Activated CD4-positive, CD25-positive, alpha-beta regulatory T cell treated with anti-CD3 and anti-CD28 coated beads, Interleukin-2, amount 50 U/mL, for 72 hours (primary cell): Measurements from ENCODE around the gene FAM118A.
"Not testable (repeated sequence)": the region's sequence is repeated elsewhere in the genome, so short reads cannot be mapped to it uniquely, and the experiment has no call there.

Source experiments
- DNase-seq: peaks from one replicate; pipeline ENCODE4 v3.0.0; 2021

Gene FAM118A

GRCh38 chr22:45310977-45311531 lies 1.3 kb downstream of the FAM118A start:
- no peak for DNase-seq

- DNase-seq, result no peak
These were observed 2.7 kb downstream of the FAM118A start for GRCh38 chr22:45312415-45312814.

DNA sequence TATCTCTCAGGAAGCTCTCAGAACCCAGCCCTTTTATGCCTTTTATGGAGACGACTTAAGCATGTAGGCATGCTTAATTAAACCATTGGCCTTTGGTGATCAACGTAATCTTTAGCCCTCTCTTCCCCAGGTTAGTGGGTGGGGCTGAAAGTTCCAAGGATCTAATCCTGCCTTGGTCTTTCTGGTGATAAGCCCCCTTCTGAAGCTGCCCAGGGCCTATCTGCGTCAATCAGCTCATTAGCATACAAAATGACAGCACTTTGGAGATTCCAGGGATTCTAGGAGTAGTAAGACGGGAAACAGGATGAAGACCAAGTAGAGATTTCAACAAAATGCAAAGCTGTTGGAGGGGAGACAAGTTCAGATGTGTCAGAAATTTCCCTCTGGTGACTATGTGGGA lies 3.1 kb downstream of the FAM118A start:
- no peak for DNase-seq

DNA sequence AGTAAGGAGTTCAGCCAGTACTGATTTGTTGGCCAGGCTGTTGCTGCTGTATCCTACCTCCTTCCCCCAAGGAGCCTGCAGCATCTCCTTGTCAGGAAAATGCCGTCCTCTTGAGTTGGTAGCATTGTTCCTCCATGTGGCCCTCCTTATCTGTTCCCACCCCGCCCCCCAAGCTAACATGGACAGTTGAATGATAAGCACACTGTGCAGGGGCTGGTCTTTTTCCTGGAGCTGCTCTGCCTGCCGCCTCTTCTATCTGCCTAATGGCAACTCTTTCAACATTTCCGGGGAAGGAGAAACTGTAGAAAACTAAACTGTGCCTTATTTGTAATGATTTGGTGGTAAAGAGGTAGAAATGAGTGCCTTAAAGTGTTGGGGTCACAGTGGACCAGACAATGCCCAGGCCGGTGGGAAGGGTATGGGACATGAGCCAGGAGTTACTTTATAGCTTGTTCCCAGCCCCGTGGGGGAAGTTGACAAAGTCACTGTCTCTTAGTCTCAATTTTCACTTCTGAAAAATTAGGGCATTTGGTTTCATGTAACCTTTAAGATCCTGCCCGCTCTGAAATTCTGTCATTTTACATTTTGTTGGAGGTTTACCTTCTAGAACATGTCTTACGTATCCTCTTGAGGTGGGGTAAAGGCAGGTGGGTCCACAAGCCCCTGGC lies 4.5 kb downstream of the FAM118A start:
- no peak for DNase-seq

GRCh38 chr22:45314786-45315185 lies 5.1 kb downstream of the FAM118A start:
- no peak for DNase-seq

GRCh38 chr22:45316796-45317526 lies 7.2 kb downstream of the FAM118A start:
- DNase-seq, result no peak

DNA sequence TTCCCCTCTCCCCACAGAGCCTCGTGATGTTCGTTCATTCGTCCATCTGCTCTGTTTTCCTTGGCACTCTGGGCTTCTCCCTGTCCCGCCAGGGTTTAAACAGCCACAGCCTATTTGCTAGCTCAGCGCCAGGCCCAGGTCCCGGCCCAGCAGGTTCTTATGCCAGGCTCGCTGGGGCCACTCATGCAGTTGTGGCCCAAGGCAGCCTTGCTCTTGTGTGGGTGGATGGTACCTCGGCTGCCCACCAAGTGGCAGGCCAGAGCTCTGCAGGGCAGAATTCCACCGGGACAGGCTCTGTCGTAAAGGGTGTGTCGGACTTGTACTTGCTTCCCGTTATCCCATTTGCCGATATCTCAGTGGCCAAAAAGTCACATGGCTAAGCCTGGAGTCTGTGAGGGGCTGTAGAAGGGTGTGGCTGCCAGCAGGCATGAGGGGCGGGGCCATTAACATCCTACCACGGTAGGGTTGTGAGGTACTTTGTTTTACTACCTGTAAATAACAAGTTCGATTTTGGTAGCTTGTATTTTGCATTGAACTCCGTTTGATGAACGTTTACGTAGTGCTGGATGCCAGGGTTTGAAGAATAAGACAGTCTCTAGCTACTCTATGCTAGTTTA lies 7.9 kb downstream of the FAM118A start:
- DNase-seq, result no peak

DNA sequence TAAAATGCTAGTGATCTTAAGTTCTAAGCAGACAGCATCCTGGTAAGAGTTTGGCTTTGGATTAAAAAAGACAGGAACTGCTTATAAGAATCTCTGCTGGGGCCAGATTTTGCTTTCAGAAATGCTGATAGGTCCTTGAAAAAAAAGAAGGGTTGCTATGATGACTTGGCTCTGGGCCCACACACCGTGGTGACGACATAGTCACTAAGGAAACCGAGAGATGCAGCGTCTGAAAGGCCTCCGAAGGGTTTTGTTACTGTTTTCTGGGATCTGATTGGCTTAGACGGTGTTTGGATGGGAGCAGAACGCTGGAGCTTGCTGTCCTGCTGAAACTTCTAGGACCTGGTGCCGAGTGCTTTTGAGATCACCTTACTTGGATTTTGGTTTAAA lies 8.4 kb downstream of the FAM118A start:
- peak; percentile 71 for DNase-seq

- DNase-seq, result peak; percentile 41
These were observed 9.0 kb downstream of the FAM118A start for GRCh38 chr22:45318558-45319323.

DNA sequence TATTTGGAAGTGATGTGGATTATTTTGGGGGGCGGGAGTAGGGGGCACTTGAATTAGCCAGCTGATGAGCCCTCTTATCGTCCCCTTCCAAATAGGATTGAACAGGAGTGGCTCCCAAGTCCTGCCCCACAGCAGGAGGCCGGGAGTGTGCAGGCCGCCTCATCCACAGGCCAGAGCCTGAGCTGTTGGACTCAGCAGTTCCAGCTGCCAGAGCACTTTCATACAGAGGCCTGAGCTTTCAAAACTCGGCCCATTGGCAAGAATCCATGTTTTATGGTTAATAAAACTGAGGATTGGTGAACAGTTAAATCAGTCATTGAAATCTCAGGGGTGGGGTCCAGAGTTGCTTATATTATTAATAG lies 9.6 kb downstream of the FAM118A start:
- no peak for DNase-seq

- no peak for DNase-seq
These were observed 10.7 kb downstream of the FAM118A start for GRCh38 chr22:45320357-45320976.

GRCh38 chr22:45321827-45322226 lies 12.1 kb downstream of the FAM118A start:
- DNase-seq, result no peak

- DNase-seq, result no peak
These were observed 13.3 kb downstream of the FAM118A start for GRCh38 chr22:45322873-45323525.

GRCh38 chr22:45323695-45324094 lies 14.0 kb downstream of the FAM118A start:
- DNase-seq, result no peak

DNA sequence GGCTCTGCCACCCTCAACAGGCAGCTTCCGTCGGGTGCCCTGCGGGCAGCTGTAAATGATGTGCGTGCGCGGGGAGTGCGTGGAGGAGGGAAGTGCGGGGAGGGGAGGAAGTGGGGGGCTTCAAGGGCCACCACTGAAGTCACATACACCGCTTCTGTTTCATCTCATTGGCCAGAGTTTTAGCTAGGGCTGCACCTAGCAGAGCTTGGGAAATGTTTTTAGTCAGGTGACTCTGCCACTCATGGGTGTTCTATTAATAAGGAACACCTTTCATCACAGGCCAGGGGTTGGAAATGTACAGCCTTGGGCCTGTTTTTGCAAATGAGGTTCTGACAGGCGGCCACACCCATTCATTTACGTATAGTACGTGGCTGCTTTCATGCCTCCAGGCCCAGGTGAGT lies 14.6 kb downstream of the FAM118A start:
- no peak for DNase-seq

DNA sequence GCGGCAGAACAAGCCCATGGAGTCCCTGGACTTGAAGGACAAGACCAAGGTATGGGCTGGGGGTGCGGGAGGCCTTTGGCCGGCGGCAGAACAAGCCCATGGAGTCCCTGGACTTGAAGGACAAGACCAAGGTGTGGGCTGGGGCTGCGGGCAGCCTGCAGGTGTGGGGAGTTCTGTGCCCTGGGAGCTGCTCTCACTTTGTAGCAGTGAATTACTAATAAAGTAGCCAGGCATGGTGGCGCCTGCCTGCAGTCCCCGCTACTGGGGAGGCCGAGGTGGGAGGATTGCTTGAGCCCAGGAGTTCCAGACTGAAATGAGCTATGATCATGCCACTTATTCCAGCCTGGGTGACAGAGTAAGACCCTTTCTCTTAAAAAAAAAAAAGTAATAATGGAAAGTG lies 18.5 kb downstream of the FAM118A start:
- DNase-seq, result not testable (repeated sequence)

DNA sequence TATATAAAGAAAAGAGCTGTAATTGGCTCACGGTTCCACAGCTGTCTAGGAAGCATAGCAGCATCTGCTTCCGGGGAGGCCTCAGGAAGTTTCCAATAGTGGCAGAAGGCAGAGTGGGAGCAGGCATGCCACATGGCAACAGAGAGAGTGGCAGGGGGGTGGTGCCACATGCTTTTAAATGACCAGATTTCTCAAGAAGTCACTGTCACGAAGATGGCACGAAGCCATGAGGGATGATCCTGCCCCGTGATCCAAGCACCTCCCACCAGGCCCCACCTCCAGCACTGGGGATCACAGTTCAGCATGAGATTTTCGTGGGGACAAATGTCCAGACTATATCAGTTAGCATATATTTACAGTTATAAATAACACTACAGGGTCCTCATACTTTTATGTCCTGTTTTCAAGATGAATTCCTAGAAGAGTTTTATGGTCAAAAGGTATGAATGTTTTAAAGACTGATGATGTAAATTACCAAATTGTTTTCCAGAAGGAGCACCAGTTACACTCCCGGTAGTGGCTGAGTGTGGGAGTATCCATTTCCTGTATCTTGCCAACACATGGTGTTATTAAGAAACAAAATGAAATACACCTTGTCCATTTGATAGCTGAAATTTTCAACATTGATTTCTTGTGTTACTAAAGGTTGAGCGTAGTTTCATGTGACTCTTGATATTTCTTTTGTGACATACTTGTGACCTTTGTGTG lies 19.2 kb downstream of the FAM118A start:
- DNase-seq, result no peak

DNA sequence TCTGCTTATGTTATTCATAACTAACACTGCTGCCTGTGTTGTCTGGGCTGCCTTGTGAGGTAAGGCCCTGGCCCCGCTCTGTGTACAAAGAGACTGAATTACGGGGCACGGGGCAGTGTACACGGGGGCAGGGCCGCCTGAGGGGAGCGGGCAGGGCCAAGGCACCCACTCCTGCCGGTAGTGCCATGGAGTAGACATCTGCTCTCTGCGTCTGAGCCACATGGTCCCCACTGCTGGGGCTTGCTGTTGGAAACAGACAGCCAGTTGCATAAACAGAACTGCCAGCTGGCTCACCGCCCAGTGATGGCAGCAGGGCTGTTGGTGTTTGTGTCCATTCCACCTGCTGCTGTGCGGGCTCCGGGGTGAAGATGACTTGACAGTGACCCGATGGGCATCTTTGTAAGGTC lies 19.8 kb downstream of the FAM118A start:
- DNase-seq, result no peak

DNA sequence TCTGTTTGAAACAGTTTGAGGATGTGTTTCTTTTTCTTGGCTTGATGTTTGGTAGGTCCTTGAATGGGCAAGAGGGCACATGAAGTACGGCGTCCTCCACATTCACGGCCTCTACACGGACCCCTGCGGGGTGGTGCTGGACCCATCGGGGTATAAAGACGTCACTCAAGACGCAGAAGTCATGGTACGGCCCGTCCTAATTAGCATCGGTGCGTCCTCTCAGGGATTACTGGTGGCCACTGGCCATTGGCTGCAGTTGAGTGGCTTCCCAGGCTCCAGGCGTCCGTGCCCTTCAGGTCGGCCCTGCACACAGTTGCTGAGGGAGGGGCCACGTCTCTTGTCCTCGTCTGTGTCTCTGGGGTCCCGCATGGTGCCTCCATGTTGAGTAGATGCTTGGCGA lies 20.8 kb downstream of the FAM118A start:
- no peak for DNase-seq

GRCh38 chr22:45331486-45331885 lies 21.8 kb downstream of the FAM118A start:
- no peak for DNase-seq

DNA sequence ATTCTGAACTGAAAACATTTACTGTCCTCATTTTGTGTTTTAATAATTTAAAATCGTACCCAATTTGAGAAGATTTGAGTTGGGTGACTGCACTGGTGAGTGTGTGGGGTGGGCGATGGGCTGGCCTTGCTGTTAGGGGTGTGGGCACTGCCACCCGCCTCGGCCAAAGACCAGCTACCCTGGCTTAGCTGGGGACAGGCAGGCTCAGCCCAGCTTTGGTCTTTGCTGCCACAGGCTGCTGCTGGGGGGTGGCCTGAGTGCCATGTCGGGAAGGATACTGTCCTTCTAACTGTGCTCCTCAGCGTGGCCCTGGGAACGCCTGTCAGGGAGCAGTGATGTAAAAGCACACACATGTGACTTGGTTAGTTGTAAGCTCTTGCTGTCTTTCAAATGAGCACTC lies 22.3 kb downstream of the FAM118A start:
- no peak for DNase-seq

- no peak for DNase-seq
These were observed 24.3 kb downstream of the FAM118A start for GRCh38 chr22:45334068-45334467.
